ENCODE results near the gene RP2. TPM values are rescaled to one million over a fixed set of nuclear protein-coding genes. Genes with fewer than 3 reads are reported as not detected.

The RP2 gene
- total RNA-seq (2022; extraction: Qiagen RNA extraction), result 7.2 to 10.6 TPM (median 9.5 TPM) in 5 replicates

DNA sequence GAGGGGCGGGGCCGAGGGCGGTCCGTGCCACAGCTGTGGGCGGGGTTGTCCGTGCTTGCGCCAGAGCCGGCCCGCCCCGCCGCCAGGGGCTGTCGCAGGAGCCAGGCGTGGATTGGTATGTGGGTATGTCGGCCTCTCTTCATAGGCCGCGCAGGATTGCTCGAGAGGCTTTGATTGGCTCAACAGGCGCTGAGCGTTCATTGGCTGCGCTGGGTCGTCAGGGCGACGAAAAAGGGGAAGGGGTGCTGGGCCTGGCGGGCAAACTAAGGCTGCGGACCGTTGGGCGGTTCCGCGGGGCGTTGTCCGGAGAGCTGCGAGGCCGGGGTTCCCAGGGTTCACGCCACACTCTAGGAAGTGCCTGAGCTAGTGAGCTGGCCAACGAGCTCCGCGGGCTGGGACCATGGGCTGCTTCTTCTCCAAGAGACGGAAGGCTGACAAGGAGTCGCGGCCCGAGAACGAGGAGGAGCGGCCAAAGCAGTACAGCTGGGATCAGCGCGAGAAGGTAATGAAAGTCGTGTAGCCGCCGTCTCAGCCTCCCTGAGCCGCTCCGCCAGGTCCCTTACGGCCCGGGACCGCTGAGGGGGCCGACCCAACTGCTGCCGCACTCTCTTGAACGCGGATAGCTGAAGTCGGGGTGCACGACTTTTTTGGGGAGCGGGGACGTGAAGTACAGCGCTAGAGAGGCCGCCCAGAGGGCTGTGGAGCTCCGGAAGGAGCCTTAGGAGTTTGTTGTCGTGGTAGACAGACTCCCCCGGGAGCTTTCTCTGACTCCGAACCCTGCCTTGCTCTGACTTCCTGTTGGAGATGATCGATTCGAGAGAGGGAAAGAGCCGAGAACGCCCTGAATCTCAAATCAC, at the start of gene RP2:
RP2 (plus strand) TSS at position 343 of the 857 bp plus-strand sequence; CDS start at position 401, 58 bp downstream.

DNA sequence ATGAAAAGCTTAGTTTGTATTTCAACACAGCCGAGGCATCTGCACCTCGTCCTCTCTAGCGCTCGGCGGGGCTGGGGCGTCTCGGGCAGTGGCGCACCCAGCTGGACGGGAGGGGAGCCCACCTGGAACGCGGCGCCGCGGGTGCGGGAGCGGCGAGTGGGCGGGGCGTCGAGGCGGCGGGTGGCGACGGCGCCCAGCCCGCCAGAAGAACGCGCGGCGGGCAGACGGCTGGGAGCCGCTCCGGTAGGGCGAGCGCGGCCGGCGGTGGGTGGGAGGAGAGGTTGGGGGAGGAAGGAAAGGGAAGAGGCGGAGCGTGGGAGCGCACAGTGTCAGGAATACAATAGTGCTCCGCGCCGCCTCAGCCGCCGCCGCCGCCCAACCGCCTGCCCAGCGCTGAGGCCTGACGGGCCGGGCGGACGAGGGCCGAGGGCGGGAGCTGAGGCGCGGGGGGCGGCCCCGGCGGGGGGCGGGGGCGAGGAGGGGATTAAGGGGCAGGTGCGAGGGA, 75.3 kb downstream of the RP2 start, which contains the start of gene JADE3:
JADE3 (plus strand) TSS at position 324 of the 505 bp plus-strand sequence. CDS start 72,474 bp downstream, outside the sequence.

Other genes starting within 250 kb of the RP2 start
- gene SLC9A7, start 77.9 kb upstream of the RP2 start, total RNA-seq (2022; extraction: Qiagen RNA extraction), result 9.3 to 13.8 TPM (median 12.7 TPM) in 5 replicates
- 10.4 to 14.0 TPM (median 12.7 TPM) in 5 replicates for gene JADE3, start 75.4 kb downstream of the RP2 start, total RNA-seq (2022; extraction: Qiagen RNA extraction)
- gene RGN, start 241.4 kb downstream of the RP2 start, total RNA-seq (2022; extraction: Qiagen RNA extraction), result 0.06 TPM in 2 of 5 replicates, not detected in the others